GM21515 (cell line): ENCODE results near the gene TOPORS.
"Not testable (repeated sequence)": the region's sequence is repeated elsewhere in the genome, so short reads cannot be mapped to it uniquely, and the experiment has no call there.

Experiments
- ATAC-seq: cut with Tn5 transposase; IDR thresholded peaks from one replicate; pipeline ENCODE4 v1.9.1; 2021; ENCODE audit not compliant: unreplicated experiment

The TOPORS gene

GRCh38 chr9:32566770-32567169 is 14.4 kb upstream of the TOPORS start:
- no peak for ATAC-seq

GRCh38 chr9:32565967-32566366 is 13.6 kb upstream of the TOPORS start:
- ATAC-seq: no peak

- ATAC-seq: no peak
Measured at GRCh38 chr9:32558408-32558934, 6.1 kb upstream of the TOPORS start.

- ATAC-seq: no peak
Measured at GRCh38 chr9:32554591-32554990, 2.2 kb upstream of the TOPORS start.

- no peak for ATAC-seq
Measured at GRCh38 chr9:32554107-32554506, 1.7 kb upstream of the TOPORS start.

GRCh38 chr9:32551276-32552051 is 922 bp downstream of the TOPORS start:
- peak; percentile 2 for ATAC-seq

GRCh38 chr9:32550562-32551275 is 1.7 kb downstream of the TOPORS start:
- ATAC-seq: peak; percentile 69

- ATAC-seq: no peak
Measured at GRCh38 chr9:32550150-32550561, 2.2 kb downstream of the TOPORS start.

GRCh38 chr9:32548213-32548612 is 4.2 kb downstream of the TOPORS start:
- ATAC-seq: not testable (repeated sequence)

- no peak for ATAC-seq
Measured at GRCh38 chr9:32545884-32546283, 6.5 kb downstream of the TOPORS start.

GRCh38 chr9:32543047-32543446 is 9.3 kb downstream of the TOPORS start:
- ATAC-seq: no peak

GRCh38 chr9:32533816-32534215 is 18.6 kb downstream of the TOPORS start:
- ATAC-seq: no peak

GRCh38 chr9:32533336-32533735 is 19.1 kb downstream of the TOPORS start:
- no peak for ATAC-seq

GRCh38 chr9:32526707-32527048 is 25.7 kb downstream of the TOPORS start:
- ATAC-seq: no peak

- ATAC-seq: peak; percentile 65
Measured at GRCh38 chr9:32526041-32526706, 26.2 kb downstream of the TOPORS start, which contains the start of gene RIGI. Gene RIGI (minus strand): TSS chr9:32526196. CDS start chr9:32526166, 30 bp downstream.

- ATAC-seq: peak; percentile 22
Measured at GRCh38 chr9:32525709-32526030, 26.7 kb downstream of the TOPORS start.

GRCh38 chr9:32524892-32525708 is 27.3 kb downstream of the TOPORS start:
- ATAC-seq: no peak

- ATAC-seq: not testable (repeated sequence)
Measured at GRCh38 chr9:32524558-32524891, 27.9 kb downstream of the TOPORS start.

- ATAC-seq: no peak
Measured at GRCh38 chr9:32523910-32524309, 28.5 kb downstream of the TOPORS start.

- ATAC-seq: no peak
Measured at GRCh38 chr9:32518276-32518675, 34.1 kb downstream of the TOPORS start.

GRCh38 chr9:32516241-32516640 is 36.1 kb downstream of the TOPORS start:
- no peak for ATAC-seq
